ENCODE results near the gene KRT72.

Gene KRT72

GRCh38 chr12:52558781-52559445, 42.4 kb downstream of the KRT72 start:
- no peak for DNase-seq (ENCODE audit: low read depth, low spot score)
- H3K4me3 ChIP-seq (ENCODE audit: low read length) = no peak overlapping the region

- H3K4me3 ChIP-seq (ENCODE audit: low read length) = no peak overlapping the region
- no peak for DNase-seq (ENCODE audit: low read depth, low spot score)
These were observed 43.8 kb downstream of the KRT72 start for GRCh38 chr12:52557476-52557875.

- no peak for DNase-seq (ENCODE audit: low read depth, low spot score)
- H3K4me3 ChIP-seq (ENCODE audit: low read length) = no peak overlapping the region
These were observed 45.7 kb downstream of the KRT72 start for GRCh38 chr12:52555577-52555976.

GRCh38 chr12:52552681-52553195, 48.5 kb downstream of the KRT72 start, which contains the start of gene KRT71:
KRT71 (minus strand) TSS chr12:52553145; CDS start chr12:52553077, 68 bp downstream.
- H3K4me3 ChIP-seq (ENCODE audit: low read length) = no peak within 1 kb of the TSS
- no peak for DNase-seq (ENCODE audit: low read depth, low spot score)

- H3K4me3 ChIP-seq (ENCODE audit: low read length) = no peak overlapping the region
- DNase-seq (ENCODE audit: low read depth, low spot score) = no peak
These were observed 49.2 kb downstream of the KRT72 start for GRCh38 chr12:52552055-52552454.

- DNase-seq (ENCODE audit: low read depth, low spot score) = no peak
These were observed 49.9 kb downstream of the KRT72 start for GRCh38 chr12:52551216-52551865.

GRCh38 chr12:52546126-52546525, 55.1 kb downstream of the KRT72 start:
- no peak overlapping the region for H3K4me3 ChIP-seq (ENCODE audit: low read length)
- DNase-seq (ENCODE audit: low read depth, low spot score) = no peak

More at GRCh38 chr12:52551216-52551865, 49.9 kb downstream of the KRT72 start:
- no peak overlapping the region for H3K4me3 ChIP-seq (ENCODE audit: low read length)

GRCh38 chr12:52543985-52544883, 57.0 kb downstream of the KRT72 start:
- DNase-seq (ENCODE audit: low read depth, low spot score) = no peak
- no peak overlapping the region for H3K4me3 ChIP-seq (ENCODE audit: low read length)

GRCh38 chr12:52542785-52543318, 58.4 kb downstream of the KRT72 start:
- DNase-seq (ENCODE audit: low read depth, low spot score) = no peak

GRCh38 chr12:52542157-52542556, 59.1 kb downstream of the KRT72 start:
- H3K4me3 ChIP-seq (ENCODE audit: low read length) = no peak overlapping the region
- no peak for DNase-seq (ENCODE audit: low read depth, low spot score)

More at GRCh38 chr12:52542785-52543318, 58.4 kb downstream of the KRT72 start:
- H3K4me3 ChIP-seq (ENCODE audit: low read length) = no peak overlapping the region

GRCh38 chr12:52541709-52542108, 59.6 kb downstream of the KRT72 start:
- H3K4me3 ChIP-seq (ENCODE audit: low read length) = no peak overlapping the region
- DNase-seq (ENCODE audit: low read depth, low spot score) = no peak

GRCh38 chr12:52540531-52540930, 60.7 kb downstream of the KRT72 start:
- no peak overlapping the region for H3K4me3 ChIP-seq (ENCODE audit: low read length)
- DNase-seq (ENCODE audit: low read depth, low spot score) = no peak

- DNase-seq (ENCODE audit: low read depth, low spot score) = no peak
- no peak overlapping the region for H3K4me3 ChIP-seq (ENCODE audit: low read length)
These were observed 61.5 kb downstream of the KRT72 start for GRCh38 chr12:52539821-52540173.

GRCh38 chr12:52539083-52539820, 62.0 kb downstream of the KRT72 start:
- no peak for DNase-seq (ENCODE audit: low read depth, low spot score)
- no peak overlapping the region for H3K4me3 ChIP-seq (ENCODE audit: low read length)

- no peak overlapping the region for H3K4me3 ChIP-seq (ENCODE audit: low read length)
- no peak for DNase-seq (ENCODE audit: low read depth, low spot score)
These were observed 64.2 kb downstream of the KRT72 start for GRCh38 chr12:52537101-52537500.

Data from Jurkat, Clone E6-1 (cell line).